ENCODE measurements around the gene MYBL2. TPM values are rescaled to one million over a fixed set of nuclear protein-coding genes. Genes with fewer than 3 reads are reported as not detected.

Gene MYBL2
- total and polyA plus RNA-seq, 2 experiments from 2014 or later = 27.3 to 30.6 TPM

DNA sequence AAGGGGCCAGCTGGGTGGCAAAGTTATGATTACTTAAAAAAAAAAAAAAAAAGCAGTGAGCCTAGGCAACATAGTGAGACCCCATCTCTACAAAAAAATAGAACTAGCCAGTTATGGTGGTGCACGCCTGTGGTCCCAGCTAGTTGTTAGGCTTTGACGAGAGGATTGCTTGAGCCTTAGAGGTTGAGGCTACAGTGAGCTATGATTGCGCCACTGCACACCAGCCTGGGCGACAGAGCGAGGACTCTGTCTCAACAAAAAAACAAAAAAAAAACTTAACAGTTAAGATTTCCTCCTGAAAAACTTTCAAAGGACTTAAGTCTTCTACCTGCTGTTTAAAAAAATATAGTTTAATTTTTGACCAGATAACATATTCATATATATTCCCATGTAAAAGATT is 57.5 kb downstream of the MYBL2 start:
- Histone ChIP-seq H3K9me3 (ENCODE audit: low read depth) (no peaks in the 10 kb centered on the region), H3K27me3 (no peaks in the 10 kb centered on the region)
- TF ChIP-seq, protein P1, sequence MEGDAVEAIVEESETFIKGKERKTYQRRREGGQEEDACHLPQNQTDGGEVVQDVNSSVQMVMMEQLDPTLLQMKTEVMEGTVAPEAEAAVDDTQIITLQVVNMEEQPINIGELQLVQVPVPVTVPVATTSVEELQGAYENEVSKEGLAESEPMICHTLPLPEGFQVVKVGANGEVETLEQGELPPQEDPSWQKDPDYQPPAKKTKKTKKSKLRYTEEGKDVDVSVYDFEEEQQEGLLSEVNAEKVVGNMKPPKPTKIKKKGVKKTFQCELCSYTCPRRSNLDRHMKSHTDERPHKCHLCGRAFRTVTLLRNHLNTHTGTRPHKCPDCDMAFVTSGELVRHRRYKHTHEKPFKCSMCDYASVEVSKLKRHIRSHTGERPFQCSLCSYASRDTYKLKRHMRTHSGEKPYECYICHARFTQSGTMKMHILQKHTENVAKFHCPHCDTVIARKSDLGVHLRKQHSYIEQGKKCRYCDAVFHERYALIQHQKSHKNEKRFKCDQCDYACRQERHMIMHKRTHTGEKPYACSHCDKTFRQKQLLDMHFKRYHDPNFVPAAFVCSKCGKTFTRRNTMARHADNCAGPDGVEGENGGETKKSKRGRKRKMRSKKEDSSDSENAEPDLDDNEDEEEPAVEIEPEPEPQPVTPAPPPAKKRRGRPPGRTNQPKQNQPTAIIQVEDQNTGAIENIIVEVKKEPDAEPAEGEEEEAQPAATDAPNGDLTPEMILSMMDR (IDR thresholded peaks at IDR 0.05; ENCODE audit: low read depth, low read length) = no peak

DNA sequence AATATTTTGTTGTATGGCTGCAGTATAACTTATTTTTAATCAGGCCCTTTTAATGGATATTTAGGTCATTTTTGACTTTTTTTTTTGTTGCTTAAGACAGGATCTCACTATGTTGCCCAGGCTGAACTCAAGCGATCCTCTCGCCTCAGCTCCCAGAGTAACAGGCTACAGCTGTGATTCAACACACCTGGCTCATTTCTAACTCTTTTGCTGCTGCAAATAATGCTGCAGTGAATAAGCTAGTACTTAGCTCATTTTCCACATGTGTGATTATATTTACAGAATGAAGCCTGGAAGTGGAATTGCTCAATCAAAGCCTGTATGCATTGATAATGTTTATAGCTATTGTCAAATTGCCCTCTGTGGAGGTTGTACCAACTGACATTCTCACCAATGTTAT is 58.8 kb downstream of the MYBL2 start:
- H3K27ac ChIP-seq = no peak overlapping the region
- no peak for DNase-seq (ENCODE audit: low read depth in 1 of 2, low spot score in 1 of 2)
- no peaks in the 10 kb centered on the region for H3K27me3 ChIP-seq
- H3K4me3 ChIP-seq = no peak overlapping the region
- TF ChIP-seq, protein P1 (IDR thresholded peaks at IDR 0.05; ENCODE audit: low read depth, low read length) = no peak
- no peaks in the 10 kb centered on the region for H3K9me3 ChIP-seq (ENCODE audit: low read depth)
- no peaks in the 10 kb centered on the region for H3K36me3 ChIP-seq
- no peaks in the 10 kb centered on the region for H3K4me1 ChIP-seq (ENCODE audit: low read depth)

More for the DNA sequence above, 57.5 kb downstream of the MYBL2 start:
- DNase-seq (ENCODE audit: low read depth in 1 of 2, low spot score in 1 of 2) = no peak
- no peak overlapping the region for H3K4me3 ChIP-seq
- H3K4me1 ChIP-seq (ENCODE audit: low read depth) = no peaks in the 10 kb centered on the region
- H3K27ac ChIP-seq = no peak overlapping the region
- no peaks in the 10 kb centered on the region for H3K36me3 ChIP-seq

- no peak overlapping the region for H3K4me3 ChIP-seq
- no peaks in the 10 kb centered on the region for H3K27me3 ChIP-seq
- no peaks in the 10 kb centered on the region for H3K36me3 ChIP-seq
- no peak overlapping the region for H3K27ac ChIP-seq
- H3K9me3 ChIP-seq (ENCODE audit: low read depth) = no peaks in the 10 kb centered on the region
- no peaks in the 10 kb centered on the region for H3K4me1 ChIP-seq (ENCODE audit: low read depth)
- no peak for DNase-seq (ENCODE audit: low read depth in 1 of 2, low spot score in 1 of 2)
- TF ChIP-seq, protein P1 (IDR thresholded peaks at IDR 0.05; ENCODE audit: low read depth, low read length) = no peak
These were observed 59.4 kb downstream of the MYBL2 start for GRCh38 chr20:43726333-43726732.

GRCh38 chr20:43726811-43727338 is 60.0 kb downstream of the MYBL2 start, which contains the start of gene GTSF1L:
Gene GTSF1L (minus strand): TSS chr20:43727002. CDS start chr20:43726694, 308 bp downstream.
- H3K27me3 ChIP-seq = no peaks in the 10 kb centered on the region
- no peak within 1 kb of the TSS for H3K27ac ChIP-seq
- TF ChIP-seq, protein P1 (IDR thresholded peaks at IDR 0.05; ENCODE audit: low read depth, low read length) = no peak
- H3K4me1 ChIP-seq (ENCODE audit: low read depth) = no peaks in the 10 kb centered on the region
- H3K4me3 ChIP-seq = no peak within 1 kb of the TSS
- peak in 1 of 2 donors; percentile 71 for DNase-seq (ENCODE audit: low read depth in 1 of 2, low spot score in 1 of 2)
- no peaks in the 10 kb centered on the region for H3K36me3 ChIP-seq
- no peaks in the 10 kb centered on the region for H3K9me3 ChIP-seq (ENCODE audit: low read depth)

DNA sequence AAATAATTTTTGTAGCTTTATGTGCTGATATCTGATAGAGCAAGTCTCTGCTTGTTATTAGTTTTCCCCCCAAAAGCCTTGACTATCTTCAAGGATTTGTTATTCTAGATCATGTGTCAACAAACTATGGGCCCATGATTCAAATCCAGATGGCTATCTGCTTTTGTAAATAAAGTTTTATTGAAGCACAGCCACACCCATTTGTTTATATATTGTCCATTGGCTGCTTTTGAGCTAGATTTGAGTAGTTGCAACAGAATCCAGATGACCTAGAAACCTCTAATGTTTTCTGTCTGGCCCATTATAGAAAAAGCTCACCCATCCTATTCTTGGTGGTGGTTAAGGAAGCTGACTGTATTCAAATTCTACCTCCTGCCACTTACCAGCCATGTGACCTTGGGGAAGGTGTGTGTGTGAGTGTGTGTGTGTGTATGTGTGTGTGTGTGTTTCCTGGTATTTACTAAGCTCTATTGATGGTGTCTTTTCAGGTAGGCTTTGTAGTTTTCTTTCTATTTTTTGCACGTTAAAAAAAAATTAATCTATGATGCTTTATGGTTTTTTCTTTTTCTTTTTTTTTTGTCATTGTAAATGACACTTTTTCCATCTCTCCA is 61.2 kb downstream of the MYBL2 start:
- no peaks in the 10 kb centered on the region for H3K9me3 ChIP-seq (ENCODE audit: low read depth)
- no peaks in the 10 kb centered on the region for H3K4me1 ChIP-seq (ENCODE audit: low read depth)
- no peak overlapping the region for H3K27ac ChIP-seq
- H3K4me3 ChIP-seq = no peak overlapping the region
- no peak for DNase-seq (ENCODE audit: low read depth in 1 of 2, low spot score in 1 of 2)
- TF ChIP-seq, protein P1 (IDR thresholded peaks at IDR 0.05; ENCODE audit: low read depth, low read length) = no peak
- H3K27me3 ChIP-seq = no peaks in the 10 kb centered on the region
- H3K36me3 ChIP-seq = no peaks in the 10 kb centered on the region
